Measurements from ENCODE around the gene TSC2.
"Not testable (repeated sequence)": the region's sequence is repeated elsewhere in the genome, so short reads cannot be mapped to it uniquely, and the experiment has no call there.

Gene TSC2

GRCh38 chr16:2129890-2130447, 82.2 kb downstream of the TSC2 start:
- not testable (repeated sequence) for H3K36me3 Mint-ChIP-seq (ENCODE audit: low read depth); H3K27me3 Mint-ChIP-seq (ENCODE audit: low read depth); H3K9me3 Mint-ChIP-seq; DNase-seq (ENCODE audit: low spot score); H3K4me3 Mint-ChIP-seq; H3K27ac Mint-ChIP-seq; H3K4me1 Mint-ChIP-seq (ENCODE audit: low read depth)

GRCh38 chr16:2133797-2134196, 86.0 kb downstream of the TSC2 start:
- not testable (repeated sequence) for H3K27ac Mint-ChIP-seq; H3K36me3 Mint-ChIP-seq (ENCODE audit: low read depth); H3K4me3 Mint-ChIP-seq; H3K4me1 Mint-ChIP-seq (ENCODE audit: low read depth); H3K27me3 Mint-ChIP-seq (ENCODE audit: low read depth); H3K9me3 Mint-ChIP-seq; DNase-seq (ENCODE audit: low spot score)

DNA sequence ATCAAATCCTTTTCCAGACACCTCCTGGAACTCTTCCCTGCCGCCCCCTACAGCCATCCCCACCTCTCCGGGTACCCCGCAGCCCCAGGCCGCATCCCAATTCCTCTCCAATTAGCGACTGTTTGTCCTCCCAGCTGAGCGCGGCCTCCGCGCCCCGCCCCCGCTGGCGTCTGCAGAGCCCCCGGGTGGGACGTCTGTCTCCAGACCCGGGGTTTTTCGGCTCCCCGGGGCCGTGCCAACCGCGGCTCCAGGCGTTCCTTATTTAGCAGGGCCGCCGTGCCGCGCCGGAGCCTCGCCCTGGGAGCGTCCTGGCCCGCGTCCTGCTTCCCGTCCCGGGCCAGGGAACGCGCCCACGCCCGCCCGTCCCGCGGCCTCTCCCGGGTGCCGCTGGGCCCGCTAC, 87.3 kb downstream of the TSC2 start:
- H3K36me3 Mint-ChIP-seq (ENCODE audit: low read depth); DNase-seq (ENCODE audit: low spot score); H3K27ac Mint-ChIP-seq; H3K4me1 Mint-ChIP-seq (ENCODE audit: low read depth); H3K9me3 Mint-ChIP-seq; H3K27me3 Mint-ChIP-seq (ENCODE audit: low read depth): not testable (repeated sequence)
- peak overlapping the region; percentile 70 for H3K4me3 Mint-ChIP-seq

- Mint-ChIP-seq H3K4me3 (peak within 1 kb of the TSS; percentile 98), H3K27ac (peak within 1 kb of the TSS; percentile 93)
- peak; percentile 100 for DNase-seq (ENCODE audit: low spot score)
- not testable (repeated sequence) for H3K9me3 Mint-ChIP-seq; H3K27me3 Mint-ChIP-seq (ENCODE audit: low read depth); H3K36me3 Mint-ChIP-seq (ENCODE audit: low read depth); H3K4me1 Mint-ChIP-seq (ENCODE audit: low read depth)
Observed at GRCh38 chr16:2135770-2136490, 88.1 kb downstream of the TSC2 start, which contains the start of gene PKD1. Gene PKD1, minus strand, starts transcription at chr16:2135898. Its CDS starts 209 bp downstream, at chr16:2135689.
